H1 (cell line): Measurements from ENCODE around the gene RORB. TPM values are rescaled to one million over a fixed set of nuclear protein-coding genes. Genes with fewer than 3 reads are reported as not detected.

Experiments
- CTCF ChIA-PET: fragments of 300-600 bp; sonication (Branson Sonifier 250); formaldehyde crosslinking; loops from one replicate; lab custom pipeline; 2021; ENCODE audit not compliant: partially characterized antibody; lab: Charles Lee
- POLR2A ChIA-PET: fragments of 300-600 bp; sonication (Branson Sonifier 250); formaldehyde crosslinking; loops from one replicate; lab custom pipeline; 2021; ENCODE audit warnings: inconsistent platforms; ENCODE audit not compliant: partially characterized antibody; lab: Charles Lee
- DNase-seq, 2 experiments: peaks; one replicate each; pipeline versions ENCODE4 v3.0.0 to v3.0.0-alpha.2; 2010 to 2022; ENCODE audit warnings: low spot score in 2 of 2, low read depth in 1 of 2, mixed read lengths in 1 of 2
- FAIRE-seq: peaks from 2 replicates; lab custom pipeline; 2011; peaks lifted over from hg19 to GRCh38; lab: Jason Lieb, UNC
- H2AFZ ChIP-seq: 2 replicates; pipeline ENCODE4 v1.8.1; 2012; ENCODE audit warnings: low read length, inconsistent platforms
- H2AK5ac ChIP-seq: 2 replicates; pipeline ENCODE4 v1.6.1; 2013; ENCODE audit warnings: low read depth, low read length
- H2BK120ac ChIP-seq: replicated peaks from 2 replicates; pipeline ENCODE3; 2013; ENCODE audit warnings: low read depth, low read length, inconsistent platforms
- H2BK12ac ChIP-seq: 2 replicates; pipeline ENCODE4 v1.6.1; 2013; ENCODE audit warnings: low read depth, low read length
- H2BK15ac ChIP-seq: 2 replicates; pipeline ENCODE4 v1.6.1; 2013; ENCODE audit warnings: low read length
- H2BK20ac ChIP-seq: 2 replicates; pipeline ENCODE4 v1.6.1; 2013; ENCODE audit warnings: low read length
- H2BK5ac ChIP-seq: 2 replicates; pipeline ENCODE4 v1.6.1; 2013; ENCODE audit warnings: low read depth, low read length
- H3K14ac ChIP-seq: 2 replicates; pipeline ENCODE4 v1.6.1; 2013; ENCODE audit warnings: inconsistent platforms; ENCODE audit not compliant: insufficient read length
- H3K18ac ChIP-seq: 2 replicates; pipeline ENCODE4 v1.6.1; 2013; ENCODE audit warnings: low read length; ENCODE audit errors: extremely low read depth
- H3K23ac ChIP-seq: 2 replicates; pipeline ENCODE4 v1.6.1; 2013; ENCODE audit warnings: inconsistent platforms; ENCODE audit not compliant: insufficient read length
- H3K23me2 ChIP-seq: 2 replicates; pipeline ENCODE4 v1.6.1; 2013; ENCODE audit warnings: low read depth, low read length
- H3K27ac ChIP-seq: 2 replicates; pipeline ENCODE4 v1.6.1; 2011; ENCODE audit warnings: low read depth, low read length, inconsistent platforms
- H3K27me3 ChIP-seq, 4 experiments: replicated peaks in 1 of 4; 1 replicate in 1 of 4; 2 replicates in 3 of 4; pipeline versions ENCODE4 v1.6.1 to v1.8.1; 2011 to 2013; ENCODE audit warnings: low read length in 3 of 4, mild to moderate bottlenecking in 3 of 4, inconsistent platforms in 2 of 4, mixed read lengths in 2 of 4, moderate library complexity in 1 of 4; ENCODE audit not compliant: control insufficient read depth in 3 of 4, insufficient read depth in 3 of 4; ENCODE audit errors: extremely low read depth in 1 of 4
- H3K36me3 ChIP-seq, 4 experiments: 2 replicates each; pipeline versions ENCODE4 v1.6.1 to v1.8.1; 2011 to 2013; ENCODE audit warnings: mild to moderate bottlenecking in 4 of 4, low read length in 3 of 4, moderate library complexity in 2 of 4, control low read depth in 1 of 4, inconsistent platforms in 1 of 4; ENCODE audit not compliant: insufficient read depth in 4 of 4, control insufficient read depth in 2 of 4
- H3K4ac ChIP-seq: replicated peaks from 2 replicates; pipeline ENCODE3; 2013; ENCODE audit warnings: low read length, low read depth, mixed read lengths, inconsistent platforms; ENCODE audit not compliant: insufficient read length
- H3K4me1 ChIP-seq, 4 experiments: replicated peaks in 1 of 4; 1 replicate in 1 of 4; 2 replicates in 3 of 4; pipeline versions ENCODE4 v1.6.1 to v1.8.1; 2011 to 2013; ENCODE audit warnings: low read length in 3 of 4, inconsistent platforms in 2 of 4, mixed read lengths in 1 of 4; ENCODE audit not compliant: insufficient read depth in 4 of 4, control insufficient read depth in 3 of 4
- H3K4me2 ChIP-seq, 2 experiments: 2 replicates each; pipeline versions ENCODE4 v1.6.1 to v1.8.1; 2011 to 2013; ENCODE audit warnings: low read depth in 2 of 2, low read length in 2 of 2, control low read depth in 1 of 2, inconsistent platforms in 1 of 2, mild to moderate bottlenecking in 1 of 2; ENCODE audit not compliant: insufficient read depth in 1 of 2
- H3K4me3 ChIP-seq, 4 experiments: fragments of 200-600, 300-600 bp in 1 of 4; sonication (generic), shearing (Covaris generic), sonication (Bioruptor Twin) in 1 of 4; 2 replicates each; pipeline versions ENCODE4 v1.5.1 to v1.8.1; 2011 to 2016; ENCODE audit warnings: low read length in 4 of 4, low read depth in 3 of 4, control low read depth in 2 of 4, inconsistent platforms in 2 of 4, mild to moderate bottlenecking in 2 of 4, mixed read lengths in 1 of 4, moderate library complexity in 1 of 4; ENCODE audit not compliant: insufficient read depth in 2 of 4; ENCODE audit errors: extremely low read depth in 1 of 4
- H3K56ac ChIP-seq: replicated peaks from 2 replicates; pipeline ENCODE3; 2013; ENCODE audit warnings: low read depth, mild to moderate bottlenecking, mixed read lengths, low read length, inconsistent platforms; ENCODE audit not compliant: insufficient read length
- H3K79me1 ChIP-seq: 2 replicates; pipeline ENCODE4 v1.6.1; 2013; ENCODE audit warnings: low read depth, low read length, control low read depth
- H3K79me2 ChIP-seq, 2 experiments: 2 replicates each; pipeline versions ENCODE4 v1.6.1 to v1.8.1; 2012 to 2013; ENCODE audit warnings: low read length in 2 of 2, mild to moderate bottlenecking in 2 of 2, inconsistent platforms in 1 of 2; ENCODE audit not compliant: insufficient read depth in 2 of 2, control insufficient read depth in 1 of 2
- H3K9ac ChIP-seq, 4 experiments: replicated peaks in 1 of 4; 1 replicate in 1 of 4; 2 replicates in 3 of 4; pipeline versions ENCODE4 v1.6.1 to v1.8.1; 2011 to 2013; ENCODE audit warnings: low read depth in 3 of 4, low read length in 3 of 4, control low read depth in 2 of 4, mild to moderate bottlenecking in 2 of 4, moderate library complexity in 2 of 4, inconsistent platforms in 1 of 4; ENCODE audit errors: extremely low read depth in 1 of 4
- H3K9me3 ChIP-seq, 2 experiments: 2 replicates each; pipeline versions ENCODE4 v1.6.1 to v1.8.1; 2012 to 2013; ENCODE audit warnings: mild to moderate bottlenecking in 2 of 2, moderate library complexity in 2 of 2, control low read depth in 1 of 2, inconsistent platforms in 1 of 2, low read depth in 1 of 2, low read length in 1 of 2, mixed read lengths in 1 of 2; ENCODE audit not compliant: insufficient read depth in 2 of 2
- H4K20me1 ChIP-seq, 2 experiments: replicated peaks in 1 of 2; 2 replicates each; pipeline versions ENCODE3 to v1.8.1; 2011 to 2013; ENCODE audit warnings: inconsistent platforms in 2 of 2, low read length in 2 of 2, mild to moderate bottlenecking in 1 of 2; ENCODE audit not compliant: insufficient read depth in 2 of 2, control insufficient read depth in 1 of 2
- H4K5ac ChIP-seq: 2 replicates; pipeline ENCODE4 v1.6.1; 2013; ENCODE audit warnings: low read length, low read depth, mixed read lengths, inconsistent platforms; ENCODE audit not compliant: insufficient read length
- H4K8ac ChIP-seq: 2 replicates; pipeline ENCODE4 v1.8.0; 2013; ENCODE audit warnings: mild to moderate bottlenecking, moderate library complexity, low read length, inconsistent platforms; ENCODE audit not compliant: insufficient read depth; ENCODE audit errors: extremely low read depth
- H4K91ac ChIP-seq: replicated peaks from 2 replicates; pipeline ENCODE3; 2013; ENCODE audit warnings: low read length, mixed read lengths, inconsistent platforms; ENCODE audit not compliant: insufficient read length
- NANOG ChIP-seq: IDR thresholded peaks from 2 replicates; pipeline ENCODE4 v1.6.1; 2011; ENCODE audit warnings: low read length, low read depth, mild to moderate bottlenecking, inconsistent platforms; ENCODE audit not compliant: insufficient read depth, poor library complexity, severe bottlenecking
- WGBS, 2 experiments: shearing (Covaris generic) in 1 of 2; methylation state at CpG; one replicate each; pipeline versions ENCODE4 v1.1.6 to v1.1.7; 2013 to 2015; ENCODE audit warnings: low lambda C conversion rate in 2 of 2, mixed read lengths in 2 of 2, inconsistent platforms in 1 of 2, low coverage in 1 of 2, missing lambda C conversion rate in 1 of 2; ENCODE audit not compliant: insufficient replicate concordance in 2 of 2, insufficient coverage in 1 of 2, insufficient read length in 1 of 2; ENCODE audit errors: extremely low coverage in 1 of 2, missing lambda C conversion rate in 1 of 2; 5-methylcytosine and 5-hydroxymethylcytosine counted together
- polyA plus RNA-seq, 7 experiments: library from polyadenylated mRNA; depleted of rRNA in 3 of 7; stranded (reverse) in 5 of 7; unstranded in 2 of 7; fragments of >200 nt in 5 of 7; fragments of 200-250 nt in 2 of 7; gene quantifications; 1 replicate in 5 of 7; 2 replicates in 1 of 7; 4 replicates in 1 of 7; pipeline versions ENCODE4 v1.2.1 to v1.2.3, GENCODE V29; 2011 to 2013; ENCODE audit warnings: missing spikeins in 2 of 7, mixed read lengths in 2 of 7
- total RNA-seq: library from RNA; stranded (reverse); fragmentation: NEBNext Ultra II Directional; extraction: Animal tissue kit (Norgen Biotek cat#: 25700); gene quantifications from 2 replicates; pipeline ENCODE4 v1.2.1, GENCODE V29; 2021

The RORB gene
- total and polyA plus RNA-seq, 2 of the 8 experiments (the other 6 are each of a cell fraction or from before 2014, with no cell fraction given), result 2.3 to 7.1 TPM

- WGBS, 2 experiments, result 100% methylated on average over 1 of the region's 1 CpG; no CpG with 5 or more reads in 1 of the 2 experiments
- no peak overlapping the region for H4K8ac ChIP-seq
- no peak overlapping the region for H3K9ac ChIP-seq
- H2AK5ac ChIP-seq, result no peak overlapping the region
- no peak overlapping the region for H4K91ac ChIP-seq
- H4K5ac ChIP-seq, result no peak overlapping the region
- POLR2A ChIA-PET, result no interaction called here
- no peak overlapping the region for H3K4ac ChIP-seq
- no peak overlapping the region for H2BK5ac ChIP-seq
- no peak overlapping the region for H3K27ac ChIP-seq
- H2BK20ac ChIP-seq, result no peak overlapping the region
- H3K36me3 ChIP-seq, result no peaks in the 10 kb centered on the region
- H2BK120ac ChIP-seq, result no peak overlapping the region
- H3K14ac ChIP-seq, result no peak overlapping the region
- no peaks in the 10 kb centered on the region for H3K79me2 ChIP-seq
- H4K20me1 ChIP-seq, result no peaks in the 10 kb centered on the region
- no peak overlapping the region for H3K4me2 ChIP-seq
- no peak overlapping the region for H3K4me3 ChIP-seq
- H3K23ac ChIP-seq, result no peak overlapping the region
- H3K18ac ChIP-seq, result no peak overlapping the region
- H3K27me3 ChIP-seq, result no peaks in the 10 kb centered on the region
- H3K79me1 ChIP-seq, result no peaks in the 10 kb centered on the region
- H3K23me2 ChIP-seq, result no peaks in the 10 kb centered on the region
- no peaks in the 10 kb centered on the region for H3K9me3 ChIP-seq
- no peak overlapping the region for H2BK15ac ChIP-seq
- no peak overlapping the region for H3K56ac ChIP-seq
- H2BK12ac ChIP-seq, result no peak overlapping the region
- FAIRE-seq (no peak), DNase-seq (no peak)
- H3K4me1 ChIP-seq, result no peaks in the 10 kb centered on the region; a peak in 1 of 7 replicates
- CTCF ChIA-PET, result no interaction called here
- H2AFZ ChIP-seq, result no peak overlapping the region
- TF ChIP-seq NANOG, result no peak
Measured at GRCh38 chr9:74533253-74533652, 36.1 kb downstream of the RORB start.
